ENCODE measurements around the gene CBX5.

DNA sequence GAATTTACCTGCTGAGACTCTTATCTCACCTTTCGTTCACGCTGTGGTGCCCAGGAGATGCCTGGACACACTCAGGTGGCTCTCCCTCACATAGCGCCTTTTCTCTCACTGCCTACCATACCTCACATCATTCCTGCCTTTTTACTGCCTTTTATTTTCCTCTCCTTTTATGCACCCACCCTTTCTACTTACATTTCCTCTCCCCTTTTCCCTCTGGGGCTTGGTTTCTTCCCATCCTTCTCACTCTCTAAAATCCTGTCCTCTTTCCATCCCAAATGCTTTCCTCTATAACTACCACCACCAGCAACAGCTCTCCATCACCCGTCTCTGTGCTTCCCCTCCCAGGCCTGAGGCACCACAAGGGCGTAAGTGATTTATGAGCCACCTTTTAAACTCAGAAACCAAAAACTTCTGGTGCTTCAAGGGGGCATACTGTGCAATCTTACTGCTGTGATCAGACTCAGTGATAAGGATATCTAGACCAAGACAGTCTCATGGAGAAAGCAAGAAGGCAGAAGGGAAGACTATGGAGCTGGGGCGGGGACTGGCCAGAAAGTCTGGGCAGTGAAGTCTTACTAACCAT lies 58.4 kb downstream of the CBX5 start:
- TF ChIP-seq BCL6 (CRISPR knock-in tag; IDR thresholded peaks at IDR 0.05) (no peak), TAF7 (tag; IDR thresholded peaks at IDR 0.05) (no peak), NFYB (IDR thresholded peaks at IDR 0.05; ENCODE audit: extremely low read depth, insufficient read length) (no peak), FOSL1 (tag; conservative IDR thresholded peaks at IDR 0.05) (no peak), TEAD4 (IDR thresholded peaks at IDR 0.05; ENCODE audit: low read length) (no peak), TEAD4 (CRISPR knock-in tag; IDR thresholded peaks at IDR 0.05; ENCODE audit: borderline replicate concordance) (no peak), FOXK1 (CRISPR knock-in tag; IDR thresholded peaks at IDR 0.05; ENCODE audit: borderline replicate concordance) (no peak), FOXA1 (IDR thresholded peaks at IDR 0.05; ENCODE audit: borderline replicate concordance) (no peak), CREBBP (IDR thresholded peaks at IDR 0.05; ENCODE audit: low read depth, low read length) (no peak), ATF2 (CRISPR knock-in tag; IDR thresholded peaks at IDR 0.05) (no peak), EP300 (IDR thresholded peaks at IDR 0.05; ENCODE audit: low read length) (no peak)
- TF ChIP-seq, protein P1, sequence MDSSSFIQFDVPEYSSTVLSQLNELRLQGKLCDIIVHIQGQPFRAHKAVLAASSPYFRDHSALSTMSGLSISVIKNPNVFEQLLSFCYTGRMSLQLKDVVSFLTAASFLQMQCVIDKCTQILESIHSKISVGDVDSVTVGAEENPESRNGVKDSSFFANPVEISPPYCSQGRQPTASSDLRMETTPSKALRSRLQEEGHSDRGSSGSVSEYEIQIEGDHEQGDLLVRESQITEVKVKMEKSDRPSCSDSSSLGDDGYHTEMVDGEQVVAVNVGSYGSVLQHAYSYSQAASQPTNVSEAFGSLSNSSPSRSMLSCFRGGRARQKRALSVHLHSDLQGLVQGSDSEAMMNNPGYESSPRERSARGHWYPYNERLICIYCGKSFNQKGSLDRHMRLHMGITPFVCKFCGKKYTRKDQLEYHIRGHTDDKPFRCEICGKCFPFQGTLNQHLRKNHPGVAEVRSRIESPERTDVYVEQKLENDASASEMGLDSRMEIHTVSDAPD (CRISPR knock-in tag; IDR thresholded peaks at IDR 0.05): no peak
- TF ChIP-seq, protein P2, sequence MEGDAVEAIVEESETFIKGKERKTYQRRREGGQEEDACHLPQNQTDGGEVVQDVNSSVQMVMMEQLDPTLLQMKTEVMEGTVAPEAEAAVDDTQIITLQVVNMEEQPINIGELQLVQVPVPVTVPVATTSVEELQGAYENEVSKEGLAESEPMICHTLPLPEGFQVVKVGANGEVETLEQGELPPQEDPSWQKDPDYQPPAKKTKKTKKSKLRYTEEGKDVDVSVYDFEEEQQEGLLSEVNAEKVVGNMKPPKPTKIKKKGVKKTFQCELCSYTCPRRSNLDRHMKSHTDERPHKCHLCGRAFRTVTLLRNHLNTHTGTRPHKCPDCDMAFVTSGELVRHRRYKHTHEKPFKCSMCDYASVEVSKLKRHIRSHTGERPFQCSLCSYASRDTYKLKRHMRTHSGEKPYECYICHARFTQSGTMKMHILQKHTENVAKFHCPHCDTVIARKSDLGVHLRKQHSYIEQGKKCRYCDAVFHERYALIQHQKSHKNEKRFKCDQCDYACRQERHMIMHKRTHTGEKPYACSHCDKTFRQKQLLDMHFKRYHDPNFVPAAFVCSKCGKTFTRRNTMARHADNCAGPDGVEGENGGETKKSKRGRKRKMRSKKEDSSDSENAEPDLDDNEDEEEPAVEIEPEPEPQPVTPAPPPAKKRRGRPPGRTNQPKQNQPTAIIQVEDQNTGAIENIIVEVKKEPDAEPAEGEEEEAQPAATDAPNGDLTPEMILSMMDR (IDR thresholded peaks at IDR 0.05 in 2 of 3, conservative IDR thresholded peaks at IDR 0.05 in 1 of 3; ENCODE audit: insufficient read depth in 2 of 3, low read depth in 1 of 3, low read length in 3 of 3): no peak
